Measurements from ENCODE around the gene MALT1.
A peak's percentile ranks its signal among the peaks of the same experiment; 100 is the strongest.
"Not testable (repeated sequence)": the region's sequence is repeated elsewhere in the genome, so short reads cannot be mapped to it uniquely, and the experiment has no call there.

MALT1 gene

DNA sequence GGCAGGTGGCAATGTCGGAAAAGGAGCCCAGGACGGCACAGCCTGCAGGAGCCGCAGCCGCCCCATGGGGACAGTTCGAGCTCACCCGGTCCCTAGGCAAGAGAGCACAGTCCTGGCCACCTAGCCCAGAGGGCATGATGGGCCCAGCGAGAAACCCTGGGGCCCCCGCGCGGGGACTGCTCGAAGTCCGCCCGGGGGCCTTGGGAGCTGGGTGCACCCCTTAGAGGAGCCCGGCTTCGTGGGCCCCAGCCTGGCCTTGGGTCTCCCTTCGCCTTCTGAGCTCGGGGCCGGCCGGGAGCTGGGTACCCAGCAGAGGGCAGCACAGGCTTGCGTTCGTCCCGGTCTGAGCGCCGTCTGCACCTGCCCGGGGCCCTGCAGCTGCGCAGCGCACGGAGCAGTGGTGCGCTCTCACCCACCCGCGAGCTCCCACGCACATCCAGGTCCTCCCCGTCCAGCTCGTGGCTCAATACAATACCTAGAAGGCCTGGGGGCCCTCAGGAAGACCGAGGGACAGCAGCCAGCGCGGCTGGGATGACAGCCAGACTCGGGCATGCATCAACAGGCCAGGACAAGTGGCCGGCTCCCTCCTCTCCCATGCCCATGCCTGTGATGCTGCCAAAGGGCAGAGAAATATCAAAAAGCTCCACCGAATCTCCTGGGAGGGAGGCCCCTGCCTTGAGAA is 97.2 kb downstream of the MALT1 start:
- no peaks in the 10 kb centered on the region for H3K9me3 ChIP-seq (ENCODE audit: control insufficient read depth in 2 of 2, low read length in 2 of 2)
- H3K4me1 ChIP-seq (ENCODE audit: control insufficient read depth in 2 of 2, insufficient read depth in 2 of 2, low read length in 2 of 2), result peaks cover 7 to 10% of the 10 kb centered on the region in 2 donors
- no peak overlapping the region for H3K9ac ChIP-seq (ENCODE audit: low read depth in 1 of 2, low read length in 2 of 2)
- no peak overlapping the region for H3K27ac ChIP-seq (ENCODE audit: low read depth in 2 of 2, low read length in 2 of 2)
- H3K36me3 ChIP-seq (ENCODE audit: control insufficient read depth in 2 of 2, insufficient read depth in 2 of 2, low read length in 2 of 2), result no peaks in the 10 kb centered on the region
- H3K4me3 ChIP-seq (ENCODE audit: low read length in 2 of 2), result peak overlapping the region; percentile 51 to 60
- H3K27me3 ChIP-seq (ENCODE audit: control insufficient read depth in 2 of 2, insufficient read depth in 2 of 2, low read length in 2 of 2), result peaks cover 7 to 9% of the 10 kb centered on the region in 2 donors

DNA sequence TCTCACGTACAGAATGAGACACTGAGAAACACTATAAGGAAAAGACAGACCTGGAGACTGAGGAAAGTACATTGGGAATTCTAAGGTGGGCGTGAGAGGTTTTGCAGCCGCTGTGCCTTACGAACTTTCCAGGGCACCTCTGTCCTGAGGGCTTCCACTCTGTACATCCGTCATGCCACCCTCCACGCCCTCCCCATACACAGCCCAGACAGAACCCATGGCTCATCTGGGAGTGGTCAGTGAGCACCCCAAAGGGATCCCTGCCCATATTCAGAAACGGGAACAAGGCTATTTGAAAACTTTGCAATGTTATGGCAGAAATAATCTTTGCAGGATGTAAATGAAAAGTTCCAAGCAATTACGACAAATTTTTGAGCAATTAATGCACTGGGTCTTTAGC is 98.1 kb downstream of the MALT1 start:
- Histone ChIP-seq H3K9ac (ENCODE audit: low read depth in 1 of 2, low read length in 2 of 2) (no peak overlapping the region), H3K9me3 (ENCODE audit: control insufficient read depth in 2 of 2, low read length in 2 of 2) (no peaks in the 10 kb centered on the region), H3K27me3 (ENCODE audit: control insufficient read depth in 2 of 2, insufficient read depth in 2 of 2, low read length in 2 of 2) (peaks cover 7% of the 10 kb centered on the region in 2 donors), H3K27ac (ENCODE audit: low read depth in 2 of 2, low read length in 2 of 2) (no peak overlapping the region), H3K4me1 (ENCODE audit: control insufficient read depth in 2 of 2, insufficient read depth in 2 of 2, low read length in 2 of 2) (peaks cover 4 to 7% of the 10 kb centered on the region in 2 donors), H3K4me3 (ENCODE audit: low read length in 2 of 2) (no peak overlapping the region), H3K36me3 (ENCODE audit: control insufficient read depth in 2 of 2, insufficient read depth in 2 of 2, low read length in 2 of 2) (no peaks in the 10 kb centered on the region)

DNA sequence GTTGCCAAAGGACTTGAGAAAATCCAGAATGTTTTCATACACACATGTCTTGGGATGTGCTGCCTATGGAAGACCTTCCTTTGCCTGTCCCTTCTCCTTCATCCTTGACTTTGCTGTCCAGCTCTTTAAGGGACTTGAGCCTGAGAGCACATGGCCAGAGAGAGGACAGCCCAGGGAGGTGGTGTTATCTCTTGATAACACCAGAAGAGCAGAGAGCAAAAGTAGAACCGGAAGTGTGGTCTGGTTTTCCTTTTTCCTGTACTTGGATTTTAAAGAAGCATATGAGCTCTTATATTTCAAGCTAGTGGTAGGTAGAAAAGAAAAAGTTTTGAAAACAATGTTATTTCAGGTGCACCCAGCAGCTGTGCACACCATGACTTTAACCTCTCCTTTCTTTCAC is 99.3 kb downstream of the MALT1 start:
- H3K9me3 ChIP-seq (ENCODE audit: control insufficient read depth in 2 of 2, low read length in 2 of 2), result no peaks in the 10 kb centered on the region
- no peaks in the 10 kb centered on the region for H3K36me3 ChIP-seq (ENCODE audit: control insufficient read depth in 2 of 2, insufficient read depth in 2 of 2, low read length in 2 of 2)
- no peak overlapping the region for H3K9ac ChIP-seq (ENCODE audit: low read depth in 1 of 2, low read length in 2 of 2)
- H3K27me3 ChIP-seq (ENCODE audit: control insufficient read depth in 2 of 2, insufficient read depth in 2 of 2, low read length in 2 of 2), result peaks cover 0 to 2% of the 10 kb centered on the region in 2 donors
- H3K4me1 ChIP-seq (ENCODE audit: control insufficient read depth in 2 of 2, insufficient read depth in 2 of 2, low read length in 2 of 2), result peaks cover 2 to 7% of the 10 kb centered on the region in 2 donors
- no peak overlapping the region for H3K27ac ChIP-seq (ENCODE audit: low read depth in 2 of 2, low read length in 2 of 2)
- no peak overlapping the region for H3K4me3 ChIP-seq (ENCODE audit: low read length in 2 of 2)

DNA sequence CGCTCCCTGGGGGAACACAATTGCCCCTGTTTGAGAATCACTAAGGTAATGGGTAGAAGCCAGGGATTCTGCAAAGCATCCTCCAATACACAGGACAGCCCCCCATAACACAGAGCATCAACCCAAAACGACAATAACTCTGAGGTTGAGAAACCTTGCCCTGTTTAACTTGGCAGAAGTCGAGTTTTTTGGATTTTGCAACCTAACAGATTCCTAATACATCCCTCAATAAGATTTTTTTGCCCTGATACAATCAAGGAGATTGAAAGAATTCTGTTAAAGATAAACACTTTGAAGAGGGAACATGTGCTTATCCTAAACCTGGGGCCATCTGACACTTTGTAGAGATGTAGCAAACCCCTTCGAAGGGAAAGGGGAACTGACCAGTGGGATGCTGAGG is 100.9 kb downstream of the MALT1 start:
- H3K9me3 ChIP-seq (ENCODE audit: control insufficient read depth in 2 of 2, low read length in 2 of 2), result no peaks in the 10 kb centered on the region
- H3K36me3 ChIP-seq (ENCODE audit: control insufficient read depth in 2 of 2, insufficient read depth in 2 of 2, low read length in 2 of 2), result no peaks in the 10 kb centered on the region
- no peak overlapping the region for H3K9ac ChIP-seq (ENCODE audit: low read depth in 1 of 2, low read length in 2 of 2)
- peaks cover 0 to 2% of the 10 kb centered on the region in 2 donors for H3K27me3 ChIP-seq (ENCODE audit: control insufficient read depth in 2 of 2, insufficient read depth in 2 of 2, low read length in 2 of 2)
- peaks cover 2 to 7% of the 10 kb centered on the region in 2 donors for H3K4me1 ChIP-seq (ENCODE audit: control insufficient read depth in 2 of 2, insufficient read depth in 2 of 2, low read length in 2 of 2)
- no peak overlapping the region for H3K4me3 ChIP-seq (ENCODE audit: low read length in 2 of 2)
- H3K27ac ChIP-seq (ENCODE audit: low read depth in 2 of 2, low read length in 2 of 2), result no peak overlapping the region

DNA sequence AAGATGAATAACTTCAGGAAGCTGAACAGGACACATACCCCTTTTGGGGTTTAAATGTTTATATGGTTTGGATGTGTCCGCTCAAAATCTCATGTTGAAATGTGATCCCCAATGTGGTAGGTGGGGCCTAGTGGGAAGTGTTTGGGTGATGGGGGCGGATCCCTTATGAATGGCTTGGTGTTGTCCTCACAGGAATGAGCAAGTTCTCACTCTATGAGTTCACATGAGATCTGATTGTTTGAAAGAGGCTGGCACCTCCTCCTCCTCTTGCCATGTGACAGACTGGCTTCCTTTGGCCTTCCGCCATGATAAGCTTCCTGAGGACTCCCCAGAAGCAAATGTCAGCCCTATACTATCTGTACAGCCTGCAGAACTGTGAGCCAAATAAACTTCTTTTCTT is 104.8 kb downstream of the MALT1 start:
- Histone ChIP-seq H3K9ac (ENCODE audit: low read depth in 1 of 2, low read length in 2 of 2) (no peak overlapping the region), H3K36me3 (ENCODE audit: control insufficient read depth in 2 of 2, insufficient read depth in 2 of 2, low read length in 2 of 2) (no peaks in the 10 kb centered on the region), H3K27ac (ENCODE audit: low read depth in 2 of 2, low read length in 2 of 2) (no peak overlapping the region), H3K9me3 (ENCODE audit: control insufficient read depth in 2 of 2, low read length in 2 of 2) (no peaks in the 10 kb centered on the region), H3K4me1 (ENCODE audit: control insufficient read depth in 2 of 2, insufficient read depth in 2 of 2, low read length in 2 of 2) (peaks cover 0 to 2% of the 10 kb centered on the region in 2 donors), H3K4me3 (ENCODE audit: low read length in 2 of 2) (no peak overlapping the region), H3K27me3 (ENCODE audit: control insufficient read depth in 2 of 2, insufficient read depth in 2 of 2, low read length in 2 of 2) (no peaks in the 10 kb centered on the region)

DNA sequence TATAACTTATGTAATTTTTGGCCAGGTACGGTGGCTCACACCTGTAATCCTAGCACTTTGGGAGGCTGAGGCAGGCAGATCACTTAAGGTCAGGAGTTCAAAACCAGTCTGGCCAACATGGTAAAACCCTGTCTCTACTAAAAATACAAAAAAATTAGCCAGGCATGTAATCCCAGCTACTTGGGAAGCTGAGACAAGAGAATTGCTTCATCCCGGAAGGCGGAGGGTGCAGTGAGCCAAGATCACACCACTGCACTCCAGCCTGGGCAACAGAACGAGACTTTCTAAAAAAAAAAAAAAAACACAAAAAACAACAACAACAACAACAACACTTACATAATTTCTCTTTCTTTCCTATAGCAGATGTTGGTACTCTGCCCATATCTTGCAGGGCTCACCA is 105.3 kb downstream of the MALT1 start:
- H3K36me3 ChIP-seq (ENCODE audit: control insufficient read depth in 2 of 2, insufficient read depth in 2 of 2, low read length in 2 of 2); H3K9me3 ChIP-seq (ENCODE audit: control insufficient read depth in 2 of 2, low read length in 2 of 2); H3K27ac ChIP-seq (ENCODE audit: low read depth in 2 of 2, low read length in 2 of 2); H3K4me3 ChIP-seq (ENCODE audit: low read length in 2 of 2); H3K9ac ChIP-seq (ENCODE audit: low read depth in 1 of 2, low read length in 2 of 2); H3K27me3 ChIP-seq (ENCODE audit: control insufficient read depth in 2 of 2, insufficient read depth in 2 of 2, low read length in 2 of 2); H3K4me1 ChIP-seq (ENCODE audit: control insufficient read depth in 2 of 2, insufficient read depth in 2 of 2, low read length in 2 of 2): not testable (repeated sequence)

DNA sequence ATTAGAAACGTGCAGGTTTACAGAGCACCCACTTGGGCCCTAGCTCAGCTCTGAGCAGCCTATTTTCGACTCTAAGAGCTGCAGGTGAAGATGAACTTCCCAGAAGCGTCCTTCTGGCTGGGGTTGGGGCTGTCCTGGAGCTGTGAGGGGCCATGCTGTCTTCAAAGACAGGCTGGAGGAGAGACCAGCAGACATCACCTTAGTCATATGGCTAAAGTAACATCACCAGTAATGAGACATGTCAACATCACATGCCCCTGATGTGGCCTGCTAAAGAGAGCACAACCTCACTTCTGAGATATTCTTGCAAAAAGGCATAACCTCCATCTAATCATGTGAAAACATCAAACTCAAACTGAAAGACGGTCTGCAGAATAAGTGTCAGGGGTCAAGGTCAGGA is 106.2 kb downstream of the MALT1 start:
- H3K36me3 ChIP-seq (ENCODE audit: control insufficient read depth in 2 of 2, insufficient read depth in 2 of 2, low read length in 2 of 2), result no peaks in the 10 kb centered on the region
- no peaks in the 10 kb centered on the region for H3K27me3 ChIP-seq (ENCODE audit: control insufficient read depth in 2 of 2, insufficient read depth in 2 of 2, low read length in 2 of 2)
- H3K9me3 ChIP-seq (ENCODE audit: control insufficient read depth in 2 of 2, low read length in 2 of 2), result no peaks in the 10 kb centered on the region
- no peak overlapping the region for H3K4me3 ChIP-seq (ENCODE audit: low read length in 2 of 2)
- H3K27ac ChIP-seq (ENCODE audit: low read depth in 2 of 2, low read length in 2 of 2), result no peak overlapping the region
- no peak overlapping the region for H3K9ac ChIP-seq (ENCODE audit: low read depth in 1 of 2, low read length in 2 of 2)
- H3K4me1 ChIP-seq (ENCODE audit: control insufficient read depth in 2 of 2, insufficient read depth in 2 of 2, low read length in 2 of 2), result peaks cover 0 to 2% of the 10 kb centered on the region in 2 donors

DNA sequence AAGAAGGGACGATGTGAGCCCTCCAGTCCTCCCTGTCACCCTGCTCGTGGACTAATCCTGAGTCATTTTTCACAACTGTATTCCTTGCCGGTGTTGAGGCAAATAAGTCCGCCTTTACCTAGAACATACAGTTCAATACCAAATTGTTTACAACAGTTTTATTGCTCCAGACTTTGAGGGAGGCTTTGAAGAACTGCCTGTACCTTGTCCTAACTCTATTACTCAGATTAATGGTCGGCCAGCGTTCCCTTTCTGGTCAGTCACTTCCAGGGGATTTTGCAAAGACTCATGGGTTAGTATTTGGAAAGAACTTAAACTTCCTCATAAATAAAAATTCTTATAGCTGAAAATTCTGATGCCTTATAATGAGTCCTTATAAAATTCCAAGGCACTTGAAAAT is 108.3 kb downstream of the MALT1 start:
- no peak overlapping the region for H3K4me3 ChIP-seq (ENCODE audit: low read length in 2 of 2)

DNA sequence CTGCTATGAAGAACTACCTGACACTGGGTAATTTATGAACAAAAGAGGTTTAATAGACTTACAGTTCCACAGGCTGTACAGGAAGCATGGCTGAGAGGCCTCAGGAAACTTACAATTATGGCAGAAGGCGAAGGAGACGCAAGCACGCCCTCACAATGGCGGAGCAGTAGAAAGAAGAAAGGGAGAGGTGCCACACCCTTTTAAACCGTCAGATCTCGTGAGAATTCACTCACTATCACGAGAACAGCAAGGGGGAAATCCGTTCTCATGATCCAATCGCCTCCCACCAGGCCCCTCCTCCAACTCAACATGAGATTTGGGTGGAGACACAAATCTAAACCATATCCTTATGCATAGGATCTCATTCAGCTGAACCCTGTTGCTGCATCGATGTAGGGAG is 108.8 kb downstream of the MALT1 start:
- Histone ChIP-seq H3K36me3 (ENCODE audit: control insufficient read depth in 2 of 2, insufficient read depth in 2 of 2, low read length in 2 of 2) (no peaks in the 10 kb centered on the region), H3K9ac (ENCODE audit: low read depth in 1 of 2, low read length in 2 of 2) (no peak overlapping the region), H3K27me3 (ENCODE audit: control insufficient read depth in 2 of 2, insufficient read depth in 2 of 2, low read length in 2 of 2) (no peaks in the 10 kb centered on the region), H3K4me1 (ENCODE audit: control insufficient read depth in 2 of 2, insufficient read depth in 2 of 2, low read length in 2 of 2) (peaks cover 3 to 6% of the 10 kb centered on the region in 2 donors), H3K9me3 (ENCODE audit: control insufficient read depth in 2 of 2, low read length in 2 of 2) (no peaks in the 10 kb centered on the region), H3K4me3 (ENCODE audit: low read length in 2 of 2) (no peak overlapping the region), H3K27ac (ENCODE audit: low read depth in 2 of 2, low read length in 2 of 2) (no peak overlapping the region)

More for the DNA sequence above, 108.3 kb downstream of the MALT1 start:
- Histone ChIP-seq H3K36me3 (ENCODE audit: control insufficient read depth in 2 of 2, insufficient read depth in 2 of 2, low read length in 2 of 2) (no peaks in the 10 kb centered on the region), H3K27ac (ENCODE audit: low read depth in 2 of 2, low read length in 2 of 2) (no peak overlapping the region), H3K27me3 (ENCODE audit: control insufficient read depth in 2 of 2, insufficient read depth in 2 of 2, low read length in 2 of 2) (no peaks in the 10 kb centered on the region), H3K4me1 (ENCODE audit: control insufficient read depth in 2 of 2, insufficient read depth in 2 of 2, low read length in 2 of 2) (peaks cover 0 to 2% of the 10 kb centered on the region in 2 donors), H3K9ac (ENCODE audit: low read depth in 1 of 2, low read length in 2 of 2) (no peak overlapping the region), H3K9me3 (ENCODE audit: control insufficient read depth in 2 of 2, low read length in 2 of 2) (no peaks in the 10 kb centered on the region)

DNA sequence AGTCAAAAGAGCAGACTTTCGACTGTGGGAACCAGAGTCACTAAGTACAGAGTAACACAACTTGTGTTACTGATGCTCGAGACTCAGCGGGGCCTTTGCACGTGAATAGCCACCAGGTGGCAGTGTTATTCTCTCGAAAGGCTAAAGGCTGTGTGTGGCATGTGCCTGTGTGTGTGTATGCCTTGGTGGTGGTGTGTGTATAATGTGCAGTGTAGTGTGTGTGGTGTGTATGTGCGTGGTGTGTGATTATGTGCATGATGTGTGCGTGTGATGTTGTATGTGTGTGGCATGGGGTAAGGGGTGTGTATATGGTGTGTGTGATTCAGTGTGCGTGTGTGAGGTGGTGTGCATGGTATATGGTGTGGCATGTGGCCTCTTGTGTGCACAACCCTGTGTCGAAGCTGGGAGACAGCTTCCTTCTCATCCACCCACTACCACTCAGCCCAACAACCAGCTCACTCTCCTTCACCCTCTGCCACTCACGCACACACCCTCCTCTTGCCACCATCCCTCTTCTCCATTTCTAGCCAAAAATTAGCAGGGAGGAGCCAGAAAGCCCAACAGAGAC is 110.4 kb downstream of the MALT1 start:
- H3K4me1 ChIP-seq (ENCODE audit: control insufficient read depth in 2 of 2, insufficient read depth in 2 of 2, low read length in 2 of 2), result peaks cover 3 to 9% of the 10 kb centered on the region in 2 donors
- H3K4me3 ChIP-seq (ENCODE audit: low read length in 2 of 2), result no peak overlapping the region
- no peaks in the 10 kb centered on the region for H3K9me3 ChIP-seq (ENCODE audit: control insufficient read depth in 2 of 2, low read length in 2 of 2)
- H3K27ac ChIP-seq (ENCODE audit: low read depth in 2 of 2, low read length in 2 of 2), result no peak overlapping the region
- H3K9ac ChIP-seq (ENCODE audit: low read depth in 1 of 2, low read length in 2 of 2), result no peak overlapping the region
- no peaks in the 10 kb centered on the region for H3K27me3 ChIP-seq (ENCODE audit: control insufficient read depth in 2 of 2, insufficient read depth in 2 of 2, low read length in 2 of 2)
- no peaks in the 10 kb centered on the region for H3K36me3 ChIP-seq (ENCODE audit: control insufficient read depth in 2 of 2, insufficient read depth in 2 of 2, low read length in 2 of 2)
